SK-N-DZ (cell line): Measurements from ENCODE around the gene APOL3.
"Not testable (repeated sequence)": the region's sequence is repeated elsewhere in the genome, so short reads cannot be mapped to it uniquely, and the experiment has no call there.

Source experiments
- DNase-seq: peaks from one replicate; pipeline ENCODE4 v3.0.0-alpha.2; 2015; ENCODE audit warnings: low spot score

The APOL3 gene

GRCh38 chr22:36134182-36134581, 26.4 kb downstream of the APOL3 start:
- DNase-seq, result no peak

GRCh38 chr22:36131907-36132306, 28.6 kb downstream of the APOL3 start:
- DNase-seq, result no peak

GRCh38 chr22:36129486-36130388, 30.8 kb downstream of the APOL3 start:
- DNase-seq, result no peak

GRCh38 chr22:36129071-36129470, 31.5 kb downstream of the APOL3 start:
- no peak for DNase-seq

- no peak for DNase-seq
These were observed 34.5 kb downstream of the APOL3 start for GRCh38 chr22:36125994-36126531.

- DNase-seq, result no peak
These were observed 35.1 kb downstream of the APOL3 start for GRCh38 chr22:36125434-36125833.

GRCh38 chr22:36124666-36125065, 35.9 kb downstream of the APOL3 start:
- DNase-seq, result no peak

GRCh38 chr22:36123673-36124630, 36.6 kb downstream of the APOL3 start:
- DNase-seq, result peak; percentile 90

- not testable (repeated sequence) for DNase-seq
These were observed 39.8 kb downstream of the APOL3 start for GRCh38 chr22:36120621-36121351.

- DNase-seq, result no peak
These were observed 43.5 kb downstream of the APOL3 start for GRCh38 chr22:36117053-36117554.

- no peak for DNase-seq
These were observed 44.4 kb downstream of the APOL3 start for GRCh38 chr22:36116127-36116526.

GRCh38 chr22:36113121-36113520, 47.4 kb downstream of the APOL3 start:
- no peak for DNase-seq

GRCh38 chr22:36111316-36111715, 49.2 kb downstream of the APOL3 start:
- no peak for DNase-seq

GRCh38 chr22:36110306-36110881, 50.2 kb downstream of the APOL3 start:
- no peak for DNase-seq

GRCh38 chr22:36107436-36107835, 53.1 kb downstream of the APOL3 start:
- DNase-seq, result no peak

GRCh38 chr22:36106910-36107309, 53.6 kb downstream of the APOL3 start:
- DNase-seq, result no peak

GRCh38 chr22:36104988-36105387, 55.6 kb downstream of the APOL3 start:
- DNase-seq, result no peak

- no peak for DNase-seq
These were observed 56.1 kb downstream of the APOL3 start for GRCh38 chr22:36104435-36104834.

- no peak for DNase-seq
These were observed 56.7 kb downstream of the APOL3 start for GRCh38 chr22:36103891-36104290.

- no peak for DNase-seq
These were observed 57.6 kb downstream of the APOL3 start for GRCh38 chr22:36102995-36103394.

- DNase-seq, result no peak
These were observed 58.8 kb downstream of the APOL3 start for GRCh38 chr22:36101756-36102155.
